GM12892 (cell line): ENCODE data around the gene PRRG3.

Source experiments
- POLR2AphosphoS5 ChIP-seq: IDR thresholded peaks from 2 replicates; pipeline ENCODE4 v1.6.1; 2011; ENCODE audit warnings: low read depth, low read length, control low read depth
- TAF1 ChIP-seq: IDR thresholded peaks from 2 replicates; pipeline ENCODE4 v1.6.1; 2011; ENCODE audit warnings: low read depth, mild to moderate bottlenecking, control low read depth, low read length, borderline replicate concordance

DNA sequence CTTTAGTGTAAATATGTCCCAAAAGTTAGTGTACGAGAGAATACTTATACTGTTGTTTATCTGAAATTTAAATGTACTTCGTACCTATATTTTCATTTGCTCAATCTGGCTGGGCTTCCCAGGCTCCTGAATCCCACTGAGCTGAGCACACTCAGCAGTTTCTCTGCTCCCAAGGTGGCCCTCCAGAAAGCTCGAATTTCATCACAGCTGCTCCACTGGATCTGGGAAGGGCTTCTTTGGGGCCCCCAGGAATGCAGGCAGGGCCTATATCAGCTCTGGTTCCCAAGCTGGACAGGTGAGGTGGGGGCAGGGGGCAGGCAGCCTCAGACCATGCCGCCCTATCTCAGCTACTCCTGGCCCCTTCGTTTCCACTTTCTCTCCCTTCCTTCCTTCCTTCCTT lies 19.1 kb downstream of the PRRG3 start:
- TF ChIP-seq TAF1, result no peak
- TF ChIP-seq POLR2AphosphoS5, result no peak
